GM12865 (cell line): ENCODE measurements around the gene WFDC10A.

ENCODE experiments used
- DNase-seq: peaks from one replicate; pipeline ENCODE4 v3.0.0; 2010; ENCODE audit warnings: low read depth
- H3K4me3 ChIP-seq: 2 replicates; pipeline ENCODE4 v1.5.1; 2011; ENCODE audit warnings: mild to moderate bottlenecking, low read depth, low read length, control low read depth
- CTCF ChIP-seq: IDR thresholded peaks from 2 replicates; pipeline ENCODE4 v1.5.1; 2011; ENCODE audit warnings: low read length, control low read depth, low read depth, inconsistent platforms; ENCODE audit not compliant: insufficient read depth; ENCODE audit errors: missing control alignments

The WFDC10A gene

GRCh38 chr20:45593498-45593897, 36.0 kb upstream of the WFDC10A start:
- no peak for DNase-seq
- TF ChIP-seq CTCF: no peak
- H3K4me3 ChIP-seq: no peak overlapping the region

GRCh38 chr20:45595235-45595634, 34.3 kb upstream of the WFDC10A start:
- H3K4me3 ChIP-seq: no peak overlapping the region
- TF ChIP-seq CTCF: no peak
- no peak for DNase-seq

- no peak for TF ChIP-seq CTCF
- no peak overlapping the region for H3K4me3 ChIP-seq
- DNase-seq: no peak
Observed at GRCh38 chr20:45607810-45608209, 21.7 kb upstream of the WFDC10A start.

- no peak overlapping the region for H3K4me3 ChIP-seq
- no peak for TF ChIP-seq CTCF
- DNase-seq: no peak
Observed at GRCh38 chr20:45611054-45611453, 18.5 kb upstream of the WFDC10A start.

GRCh38 chr20:45612314-45612713, 17.2 kb upstream of the WFDC10A start:
- DNase-seq: no peak
- H3K4me3 ChIP-seq: no peak overlapping the region
- TF ChIP-seq CTCF: no peak

- DNase-seq: no peak
- no peak for TF ChIP-seq CTCF
- H3K4me3 ChIP-seq: no peak overlapping the region
Observed at GRCh38 chr20:45617591-45617990, 11.9 kb upstream of the WFDC10A start.

- TF ChIP-seq CTCF: no peak
- no peak overlapping the region for H3K4me3 ChIP-seq
- DNase-seq: no peak
Observed at GRCh38 chr20:45621593-45621992, 7.9 kb upstream of the WFDC10A start.
